Measurements from ENCODE around the gene C6orf89.

Gene C6orf89

DNA sequence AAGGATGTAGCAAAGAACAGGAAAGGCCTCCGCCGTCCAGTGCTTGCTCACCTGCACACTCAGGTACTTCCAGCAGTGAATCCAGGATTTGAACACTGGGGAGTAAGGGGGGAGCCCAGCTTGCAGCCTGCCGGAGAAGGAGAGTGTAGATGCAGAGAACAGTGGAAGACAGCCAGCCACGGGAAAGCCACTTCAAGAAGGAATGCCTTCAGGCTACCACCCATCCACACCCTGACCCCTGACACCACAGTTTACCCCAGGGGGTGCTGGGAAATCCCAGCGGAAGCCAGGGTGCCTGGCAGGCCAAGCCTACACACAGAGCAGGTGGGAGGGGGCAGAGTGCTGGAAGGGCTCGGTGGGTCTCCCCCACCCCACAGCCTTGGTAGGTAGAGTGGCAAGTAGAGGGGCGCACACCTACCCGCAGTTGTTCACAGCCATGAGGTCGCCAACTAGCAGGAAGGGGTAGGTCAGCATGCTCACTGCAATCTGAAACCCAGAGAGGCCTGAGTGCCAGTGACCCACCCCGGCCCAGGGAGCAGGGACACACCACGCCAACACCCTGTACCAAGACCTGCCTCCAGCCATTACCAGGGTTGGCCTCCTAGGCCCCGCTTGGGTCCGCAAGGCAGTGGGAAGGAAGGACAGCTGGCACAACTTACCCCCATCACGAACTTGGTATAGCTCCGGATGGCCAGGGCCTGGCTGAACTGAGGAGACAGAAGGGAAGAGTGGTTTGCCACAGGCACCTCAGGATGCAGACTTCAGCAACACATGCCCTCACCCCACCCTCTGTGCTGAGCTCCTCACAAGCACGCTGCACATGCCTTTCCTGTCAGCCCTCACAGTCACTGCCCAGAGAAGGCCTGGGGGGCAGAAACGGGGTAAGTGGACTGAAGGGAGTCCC lies 84.5 kb downstream of the C6orf89 start:
- no peak for DNase-seq (ENCODE audit: low read depth)

DNA sequence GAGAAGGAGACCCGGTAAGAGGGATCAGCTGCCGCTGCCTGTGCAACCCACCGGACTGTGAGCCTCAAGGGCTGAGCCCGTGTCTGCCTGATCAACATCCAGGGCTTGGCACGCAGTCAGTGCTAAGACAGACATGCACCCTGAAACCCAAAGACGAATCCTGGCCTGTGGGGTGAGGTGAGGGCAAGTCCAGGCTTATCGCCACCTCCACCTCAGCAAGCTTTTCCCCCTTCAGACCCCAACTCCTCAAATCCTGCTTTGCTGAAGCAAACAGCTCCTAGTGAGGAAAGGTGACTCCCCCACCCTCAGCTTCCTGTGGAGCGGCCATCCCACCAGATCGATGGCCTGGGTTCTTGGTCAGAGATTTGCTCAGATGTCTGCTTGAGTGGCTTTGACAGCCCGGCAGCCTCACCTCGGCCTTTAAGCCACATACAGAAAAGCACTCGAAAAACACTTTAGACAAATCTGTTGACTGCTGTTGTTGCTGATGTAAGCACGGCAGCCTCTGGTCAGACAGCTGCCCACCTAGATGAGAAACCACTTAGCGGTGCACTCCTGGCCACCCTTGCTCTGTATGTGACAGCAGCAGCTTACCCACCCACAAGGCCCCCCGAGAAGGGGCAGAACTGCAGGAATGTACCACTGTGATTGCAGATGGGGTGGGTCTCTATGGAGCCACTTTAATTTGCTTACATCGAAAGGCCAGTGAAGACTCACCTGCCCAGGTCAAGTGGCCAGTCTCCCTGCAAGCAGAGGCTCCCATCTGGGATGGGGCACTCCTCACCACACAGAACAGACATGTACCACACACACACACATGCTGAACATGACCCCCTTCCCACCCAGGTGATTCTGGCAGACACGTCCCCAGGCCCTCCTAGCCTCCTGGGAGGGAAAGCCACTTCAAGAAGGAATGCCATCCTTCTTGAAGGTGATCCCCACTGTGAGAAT lies 85.4 kb downstream of the C6orf89 start:
- no peak for DNase-seq (ENCODE audit: low read depth)

- no peak for DNase-seq (ENCODE audit: low read depth)
Observed at GRCh38 chr6:36971921-36972673, 86.3 kb downstream of the C6orf89 start.

DNA sequence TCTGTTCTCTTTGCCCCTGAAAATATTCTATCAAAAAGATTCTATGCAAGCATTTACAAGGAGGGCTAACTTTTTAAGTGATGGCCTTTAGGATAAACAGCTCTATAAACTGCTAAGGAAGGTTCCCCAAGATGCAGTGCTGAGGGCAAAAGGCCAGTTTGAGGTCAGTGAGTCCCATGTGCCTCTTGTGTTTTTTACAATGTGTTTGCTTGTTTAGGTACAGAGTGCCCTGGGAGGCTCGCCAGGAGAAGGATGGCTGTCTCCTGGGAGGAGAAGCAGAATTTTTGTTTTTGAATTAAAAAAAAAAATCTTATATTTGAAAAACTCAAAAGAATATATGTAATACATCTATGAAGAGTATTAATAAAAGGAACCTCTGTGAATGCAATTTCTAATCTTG lies 87.4 kb downstream of the C6orf89 start:
- no peak for DNase-seq (ENCODE audit: low read depth)

DNA sequence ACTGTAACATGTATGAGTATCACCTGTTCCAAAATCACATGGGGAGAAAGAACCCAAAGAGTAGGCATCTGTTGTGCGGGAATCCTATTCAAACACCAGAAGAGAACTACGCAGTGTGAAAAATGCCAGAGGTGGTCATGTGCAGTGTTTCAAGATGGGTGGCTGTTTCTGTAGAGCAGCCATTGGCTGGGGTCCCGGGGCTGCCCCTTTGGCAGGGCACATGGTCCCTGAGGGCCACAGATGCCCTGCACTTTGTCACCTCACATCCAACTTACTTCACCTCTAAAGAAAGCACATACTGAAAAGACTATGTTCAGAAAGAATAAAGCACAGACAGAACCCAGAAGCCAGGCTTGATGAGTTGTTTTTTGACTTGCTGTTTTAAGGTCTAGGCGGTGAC lies 87.9 kb downstream of the C6orf89 start:
- DNase-seq (ENCODE audit: low read depth) = no peak

DNA sequence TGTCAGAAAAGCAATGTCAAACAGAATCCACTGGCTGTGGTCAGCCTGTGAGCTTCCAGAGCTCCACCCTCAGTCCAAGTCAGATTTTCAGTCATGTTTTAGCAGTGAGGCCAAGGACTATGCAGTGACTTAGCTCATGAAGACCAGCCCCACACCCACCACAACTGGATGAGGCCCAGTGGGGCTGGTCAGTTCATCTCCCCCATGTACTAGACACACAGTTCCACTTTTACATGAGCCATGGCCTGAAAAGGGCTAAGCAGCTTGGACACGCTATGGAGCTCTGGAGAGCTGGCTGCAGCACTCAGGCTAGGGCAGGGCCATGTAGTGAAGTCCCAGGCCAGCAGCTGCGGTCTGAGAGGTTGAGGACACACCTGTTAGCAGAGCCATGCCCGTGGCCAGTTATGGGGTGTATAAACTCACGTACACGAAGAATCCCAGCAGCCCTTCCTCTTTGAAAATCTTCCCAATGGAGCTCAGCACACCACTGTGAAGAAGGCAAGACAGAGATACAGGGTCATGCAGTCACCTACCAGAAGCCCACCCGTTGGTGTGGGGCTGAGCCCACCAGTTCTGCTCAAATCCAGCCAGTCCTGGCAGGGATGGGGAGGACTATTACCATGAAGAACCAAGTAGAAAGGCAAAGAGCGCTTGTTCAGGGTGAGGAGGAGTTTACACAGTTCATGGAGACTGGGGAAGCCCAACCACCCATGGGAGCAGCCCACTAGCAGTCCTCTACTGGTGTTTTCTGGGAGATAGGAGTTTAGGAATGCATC lies 89.7 kb downstream of the C6orf89 start:
- no peak for DNase-seq (ENCODE audit: low read depth)

- no peak for DNase-seq (ENCODE audit: low read depth)
Observed at GRCh38 chr6:36976007-36976264, 90.2 kb downstream of the C6orf89 start.

DNA sequence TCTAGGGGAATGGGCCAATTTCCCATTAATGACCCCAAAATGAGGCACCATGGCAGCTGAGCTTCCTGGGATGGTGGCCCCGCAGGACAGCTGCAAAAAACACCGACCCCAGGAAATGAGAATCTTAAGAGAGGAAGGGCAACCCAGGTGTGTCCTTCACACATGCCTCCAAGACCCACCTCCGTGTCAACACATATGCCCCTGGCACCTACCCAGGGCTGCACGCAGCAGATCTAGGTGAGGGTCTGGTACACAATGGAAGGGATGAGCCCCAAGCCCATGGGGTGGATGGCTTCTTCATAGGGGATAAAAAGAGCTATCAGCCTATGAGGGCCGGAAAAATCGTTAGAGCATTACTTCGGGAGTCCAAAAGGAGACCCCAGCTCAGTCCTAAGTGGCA lies 90.8 kb downstream of the C6orf89 start:
- no peak for DNase-seq (ENCODE audit: low read depth)

DNA sequence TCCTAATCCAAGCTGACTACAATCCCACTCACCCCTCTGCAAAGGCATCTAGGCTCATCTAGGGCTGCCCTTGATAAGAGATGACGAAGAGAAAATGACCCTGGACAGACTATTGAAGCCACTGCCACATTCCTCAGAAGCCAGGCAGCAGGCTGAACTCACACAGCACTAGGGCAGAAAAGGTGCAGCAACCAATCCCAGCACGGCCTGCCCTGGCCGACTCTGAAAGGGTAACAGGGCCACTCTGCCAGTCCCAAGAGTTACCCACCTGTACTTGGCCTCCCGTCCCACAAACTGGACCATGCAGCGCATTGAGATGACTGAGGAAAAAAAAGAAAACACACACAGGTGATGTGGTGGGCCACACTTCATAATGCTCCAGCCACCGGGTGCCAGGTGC lies 91.2 kb downstream of the C6orf89 start:
- DNase-seq (ENCODE audit: low read depth) = no peak

- DNase-seq (ENCODE audit: low read depth) = no peak
Observed at GRCh38 chr6:36977470-36977941, 91.8 kb downstream of the C6orf89 start.

All from stimulated activated CD8-positive, alpha-beta memory T cell treated with anti-CD3 and anti-CD28 coated beads, Interleukin-12 subunit alpha, Interleukin-12 subunit beta, amount 100 ng/mL, for 1 hour (primary cell).